Posterior vena cava (tissue), 2 donors: Measurements from ENCODE around the gene SLC9A9. TPM values are rescaled to one million over a fixed set of nuclear protein-coding genes. Genes with fewer than 3 reads are reported as not detected.

Source experiments
- DNase-seq: peaks from one replicate; pipeline ENCODE4 v3.0.0-alpha.2; 2020; ENCODE audit warnings: low spot score
- intact Hi-C, 2 donors: fragments of 100-400 bp; cut with DNase I; formaldehyde crosslinking; loops; one replicate each; pipeline versions ENCODE4 v1.14.1 to v1.14.2; 2022 to 2023
- total RNA-seq, 2 donors: library from RNA; stranded (reverse); fragmentation: NEBNext Ultra II Directional; extraction: Animal tissue kit (Norgen Biotek cat#: 25700); gene quantifications; one replicate each; pipeline ENCODE4 v1.2.1, GENCODE V29; 2021
- donor health status: DM: yes; HTN: yes; CAD: no.
- donor health status: DM: yes; HTN: yes; CAD: no.

Gene SLC9A9
- total RNA-seq, 2 donors from 2014 or later = 20.5 to 28.8 TPM

DNA sequence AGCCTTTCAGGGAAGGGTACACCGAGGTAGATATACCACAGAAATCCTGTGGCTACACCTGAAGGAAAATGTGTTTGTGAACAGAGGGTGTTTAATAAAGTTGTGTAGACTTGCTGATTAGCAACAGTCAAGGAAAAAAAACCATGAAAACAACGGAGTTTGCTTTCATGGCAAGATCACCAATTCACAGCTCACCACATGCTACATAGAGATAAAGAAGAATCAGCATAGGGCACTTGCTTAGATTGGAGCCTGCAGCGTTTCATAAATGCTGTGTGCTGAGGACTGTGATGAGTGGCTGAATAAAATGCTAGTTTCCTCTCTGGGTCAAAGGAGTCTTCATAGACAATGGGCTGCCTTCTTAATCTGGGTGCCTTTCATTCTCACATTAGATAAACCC lies 257.6 kb downstream of the SLC9A9 start:
- DNase-seq = no peak
- intact Hi-C loops = no loop called here

DNA sequence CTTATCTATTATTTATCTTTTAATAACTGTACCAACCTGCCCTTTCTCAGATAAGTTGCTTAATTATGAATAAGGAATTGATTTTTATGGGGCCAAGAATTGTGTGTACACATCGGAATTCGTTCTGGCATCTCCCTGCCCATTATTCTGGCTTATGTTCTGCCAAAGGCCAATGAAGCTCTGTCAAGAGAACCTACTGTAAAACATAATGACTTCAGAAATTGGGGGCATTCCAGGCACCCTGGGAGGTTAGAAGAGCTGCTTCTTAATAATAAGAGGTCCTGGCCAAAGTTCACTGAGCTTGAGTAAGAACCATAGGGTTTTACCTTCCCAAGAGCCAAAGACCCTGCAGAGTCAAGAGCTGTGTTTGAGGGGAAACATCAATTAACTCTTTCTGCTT lies 261.7 kb downstream of the SLC9A9 start:
- no peak for DNase-seq
- intact Hi-C loops = no loop called here

GRCh38 chr3:143585720-143586456 lies 262.4 kb downstream of the SLC9A9 start:
- intact Hi-C loops = no loop called here
- no peak for DNase-seq

DNA sequence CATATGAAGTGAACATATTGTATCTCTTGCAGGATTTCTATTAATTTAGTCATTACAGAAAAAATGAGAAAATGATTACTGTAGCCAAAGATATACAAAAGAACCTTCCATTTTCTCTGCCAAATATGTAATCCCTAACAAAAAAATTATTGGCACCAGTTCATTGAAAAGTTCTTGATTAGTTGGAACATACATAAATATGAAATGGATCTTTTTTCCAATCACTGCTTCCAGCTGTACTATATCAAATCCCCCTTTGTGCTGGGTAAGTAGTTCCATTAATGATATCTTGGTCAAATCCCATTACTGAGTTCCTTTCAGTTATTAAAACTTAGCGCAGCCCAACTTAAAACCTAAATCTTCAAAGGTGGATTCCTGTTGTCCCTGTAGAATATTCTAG lies 263.8 kb downstream of the SLC9A9 start:
- no peak for DNase-seq
- intact Hi-C loops = no loop called here

DNA sequence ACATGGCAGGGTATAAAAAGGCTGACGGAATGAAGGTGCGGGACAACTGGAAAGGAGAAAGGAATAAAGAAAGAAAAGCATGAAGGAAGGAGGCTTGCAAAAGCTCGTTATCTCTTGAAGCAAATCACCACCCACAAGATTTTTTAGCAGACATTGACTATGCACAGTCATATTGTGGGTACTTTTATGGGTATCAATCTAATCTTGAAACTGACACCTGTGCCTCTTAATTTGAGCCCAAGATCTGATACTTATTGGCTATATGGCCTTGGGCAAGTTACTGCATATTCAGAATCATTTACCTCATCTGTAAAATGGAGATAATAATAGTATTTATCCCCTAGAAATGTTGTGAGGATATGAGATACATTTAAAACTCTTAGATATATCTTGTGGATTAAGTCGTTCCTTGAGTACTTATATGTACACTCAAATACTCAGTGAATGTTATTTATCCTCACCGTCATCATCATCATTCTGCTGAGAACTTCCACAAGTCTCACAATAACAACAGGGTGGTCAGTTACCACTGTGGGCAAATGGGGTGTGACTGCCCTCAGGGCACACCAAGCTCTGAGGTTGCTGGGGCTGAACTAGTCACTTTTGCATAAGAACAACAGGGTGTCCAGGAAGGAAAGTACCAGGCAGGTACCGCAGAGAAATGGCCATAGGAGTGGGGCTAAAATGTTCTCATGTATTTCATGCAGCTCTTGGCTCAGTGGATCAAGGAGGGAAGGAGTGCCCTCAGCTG lies 266.1 kb downstream of the SLC9A9 start:
- DNase-seq = no peak
- intact Hi-C loops = loop anchor here in 1 of 2 donors (1.0 kb wide), 1 partner anchor 36 kb away; no protein-coding TSS in a partner anchor

DNA sequence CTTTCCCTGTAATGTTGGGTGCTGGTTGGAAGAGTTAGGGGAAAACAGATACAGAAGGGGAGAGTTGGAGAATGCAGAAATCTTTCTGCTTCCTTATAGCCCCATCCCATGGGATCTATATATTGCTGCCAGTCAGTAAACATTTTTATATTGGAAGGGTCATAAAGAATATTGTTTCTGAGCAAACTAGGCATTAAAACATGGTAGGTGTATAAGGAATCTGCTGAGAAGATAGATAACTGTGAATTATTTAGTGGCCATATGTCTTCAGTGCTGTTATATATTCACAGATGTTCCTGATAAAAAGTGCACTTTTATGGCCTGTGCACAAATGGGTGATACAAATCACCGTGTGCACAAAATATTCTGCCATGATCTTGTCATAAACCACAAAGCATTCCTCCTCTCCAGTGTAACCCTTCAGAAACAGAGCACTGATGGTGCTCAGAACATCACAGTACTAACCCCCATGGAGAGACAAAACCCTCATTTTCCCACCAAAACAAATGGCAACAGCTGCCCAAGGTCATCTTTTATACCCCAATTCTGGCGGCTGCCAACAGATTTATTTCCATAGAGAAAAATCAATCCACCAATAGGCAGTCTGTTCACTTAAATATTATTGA lies 269.3 kb downstream of the SLC9A9 start:
- DNase-seq = no peak
- intact Hi-C loops = no loop called here

DNA sequence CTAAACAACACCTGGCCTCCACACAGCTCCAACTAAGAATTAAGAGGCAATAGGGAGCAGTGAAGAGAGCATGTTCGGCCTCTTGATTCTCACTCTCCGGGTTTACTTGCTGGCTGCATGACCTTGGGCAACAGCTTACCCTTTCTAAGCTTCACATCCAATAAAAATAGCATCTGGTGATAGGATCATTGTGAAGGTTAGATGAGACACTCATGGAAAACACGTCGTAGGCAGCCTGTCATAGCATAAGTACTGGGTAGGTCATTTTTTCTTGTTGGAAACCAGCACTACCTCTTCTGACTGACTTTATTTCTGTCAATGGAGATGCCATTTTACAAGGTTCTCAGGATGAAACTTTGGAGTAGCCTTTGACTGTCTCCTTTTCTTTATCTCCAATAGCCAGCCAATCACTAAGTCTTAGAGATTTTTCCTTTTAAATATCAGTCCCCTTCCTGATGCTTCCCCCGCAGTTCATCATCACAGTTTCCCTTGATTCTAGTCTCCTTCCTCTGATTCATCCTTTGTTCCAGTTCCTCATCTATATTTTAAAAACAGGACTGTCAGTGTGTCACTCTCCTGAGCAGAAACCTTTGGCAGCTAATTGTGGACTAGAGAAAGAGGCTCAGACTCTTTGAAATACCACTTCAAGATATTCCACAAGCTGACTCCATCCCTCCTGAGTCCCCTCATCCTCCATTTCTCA lies 271.5 kb downstream of the SLC9A9 start:
- intact Hi-C loops = no loop called here

GRCh38 chr3:143574933-143575332 lies 273.3 kb downstream of the SLC9A9 start:
- DNase-seq = no peak
- intact Hi-C loops = no loop called here

More for the DNA sequence above, 271.5 kb downstream of the SLC9A9 start:
- no peak for DNase-seq

GRCh38 chr3:143573610-143574303 lies 274.5 kb downstream of the SLC9A9 start:
- intact Hi-C loops = no loop called here
- no peak for DNase-seq

GRCh38 chr3:143571548-143571947 lies 276.7 kb downstream of the SLC9A9 start:
- DNase-seq = no peak
- intact Hi-C loops = no loop called here

DNA sequence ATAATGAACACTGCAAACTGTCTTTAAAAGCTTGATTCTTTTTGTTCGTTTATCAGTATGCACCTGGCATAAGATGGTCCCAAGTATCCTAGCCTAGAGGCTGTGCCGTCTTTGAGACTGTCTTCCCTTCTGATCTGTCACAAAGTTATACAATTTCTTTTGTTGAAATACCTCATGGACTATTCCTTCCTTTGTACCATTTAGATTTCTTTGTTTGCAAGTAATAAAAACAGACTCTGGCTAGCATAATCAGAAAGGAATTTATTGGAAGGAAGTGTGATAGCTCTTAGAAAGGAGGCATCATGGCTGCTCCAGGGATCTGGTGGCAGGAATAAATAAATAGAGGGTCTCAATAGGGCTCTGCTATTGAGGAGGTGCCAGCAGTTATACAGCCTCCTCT lies 280.4 kb downstream of the SLC9A9 start:
- intact Hi-C loops = no loop called here

DNA sequence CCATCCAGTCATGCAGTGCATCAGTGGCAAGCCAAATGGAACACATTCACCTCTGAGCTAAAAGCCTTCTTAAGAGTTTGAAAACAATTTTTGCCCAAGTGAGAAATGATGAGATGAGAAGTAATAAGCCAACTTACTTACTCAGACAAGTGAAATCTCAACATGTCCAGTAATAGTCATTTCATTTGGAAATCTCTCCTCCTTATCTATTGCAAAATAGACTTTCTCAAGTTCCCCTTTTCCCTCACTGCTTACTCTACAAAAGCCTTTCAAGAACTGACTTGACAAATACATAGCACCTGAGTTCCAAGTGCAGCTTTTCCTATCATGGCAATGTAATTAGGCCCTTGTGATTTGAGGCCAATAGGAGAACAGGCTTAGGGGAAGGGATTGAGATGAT lies 282.3 kb downstream of the SLC9A9 start:
- intact Hi-C loops = no loop called here
- DNase-seq = no peak

More for the DNA sequence above, 280.4 kb downstream of the SLC9A9 start:
- DNase-seq = no peak

GRCh38 chr3:143563786-143564185 lies 284.5 kb downstream of the SLC9A9 start:
- intact Hi-C loops = no loop called here
- DNase-seq = no peak

- intact Hi-C loops = no loop called here
- DNase-seq = no peak
These were observed 285.5 kb downstream of the SLC9A9 start for GRCh38 chr3:143562789-143563188.

GRCh38 chr3:143559296-143559695 lies 289.0 kb downstream of the SLC9A9 start:
- intact Hi-C loops = no loop called here

DNA sequence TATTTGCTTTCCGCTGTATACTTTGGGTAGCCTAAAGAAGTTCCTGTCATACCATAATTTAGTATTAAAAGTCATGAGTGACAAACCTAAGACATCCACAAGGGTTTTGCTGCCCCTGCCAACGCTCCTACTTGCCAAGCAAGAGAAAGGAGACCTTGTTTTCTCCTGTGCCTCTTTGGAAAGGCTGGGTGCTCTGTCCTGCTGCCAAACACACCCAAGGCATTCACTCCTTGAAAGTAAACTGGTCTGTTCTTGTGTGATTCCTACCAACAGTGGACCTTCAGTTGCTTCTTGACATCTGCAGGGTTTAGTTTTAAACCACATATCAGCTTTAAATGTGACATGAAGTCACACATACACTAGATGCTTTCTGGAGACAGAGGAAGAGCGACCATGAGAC lies 295.4 kb downstream of the SLC9A9 start:
- DNase-seq = no peak

More at GRCh38 chr3:143559296-143559695, 289.0 kb downstream of the SLC9A9 start:
- DNase-seq = no peak

DNA sequence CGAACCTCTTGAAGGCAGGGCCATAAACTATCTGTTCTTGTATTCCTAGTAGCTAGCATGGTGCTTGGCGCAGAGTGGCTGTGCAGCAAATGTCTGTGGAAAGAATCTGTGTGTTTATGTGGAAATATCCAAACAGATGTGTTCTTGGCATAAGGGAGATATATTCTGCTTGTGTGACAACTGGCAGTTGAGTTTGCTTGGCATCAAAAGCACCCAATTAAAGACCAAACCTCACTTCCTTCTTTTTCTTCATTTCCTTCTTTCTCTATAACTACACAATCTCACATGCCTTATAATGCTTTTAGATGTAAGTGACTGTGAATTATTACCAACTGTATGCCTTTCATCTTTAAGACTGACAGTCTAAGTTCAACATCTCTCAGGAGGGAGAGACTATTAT lies 296.5 kb downstream of the SLC9A9 start:
- intact Hi-C loops = no loop called here
- DNase-seq = no peak

More for the DNA sequence above, 295.4 kb downstream of the SLC9A9 start:
- intact Hi-C loops = no loop called here

- DNase-seq = no peak
- intact Hi-C loops = no loop called here
These were observed 299.3 kb downstream of the SLC9A9 start for GRCh38 chr3:143548861-143549497.

- intact Hi-C loops = no loop called here
- DNase-seq = no peak
These were observed 299.9 kb downstream of the SLC9A9 start for GRCh38 chr3:143548393-143548792.
